MCF 10A (cell line): ENCODE results near the gene RNF20. TPM values are rescaled to one million over a fixed set of nuclear protein-coding genes. Genes with fewer than 3 reads are reported as not detected.
"Not testable (repeated sequence)": the region's sequence is repeated elsewhere in the genome, so short reads cannot be mapped to it uniquely, and the experiment has no call there.

Source experiments
- BruUV-seq: library from RNA; stranded (reverse); fragments of 400-500 nt; replicated peaks from 2 replicates; lab custom pipeline; 2021; lab: Mats Ljungman, UMichigan
- CTCF ChIA-PET: fragments of 300-600 bp; sonication (Branson Sonifier 250); formaldehyde crosslinking; extraction: SDS; loops from one replicate; lab custom pipeline; 2021; ENCODE audit warnings: antibody characterized with exemption, inconsistent platforms; lab: Yijun Ruan, JAX
- POLR2A ChIA-PET: fragments of 300-600, 350-650 bp; sonication (Branson Sonifier 250); formaldehyde crosslinking; extraction: SDS; loops from one replicate; lab custom pipeline; 2020; ENCODE audit warnings: antibody characterized with exemption, inconsistent platforms; lab: Yijun Ruan, JAX
- DNase-seq: peaks from one replicate; pipeline ENCODE4 v3.0.0-alpha.2; 2018; ENCODE audit not compliant: unreplicated experiment
- H3K27ac Mint-ChIP-seq: one replicate; pipeline ENCODE4 v1.8.0; 2022; ENCODE audit warnings: mild to moderate bottlenecking, low read depth, mixed read lengths; ENCODE audit not compliant: unreplicated experiment
- H3K27me3 Mint-ChIP-seq: one replicate; pipeline ENCODE4 v1.8.0; 2022; ENCODE audit warnings: mixed read lengths; ENCODE audit not compliant: insufficient read depth, unreplicated experiment
- H3K36me3 Mint-ChIP-seq: one replicate; pipeline ENCODE4 v1.8.0; 2022; ENCODE audit warnings: mild to moderate bottlenecking, moderate library complexity, mixed read lengths; ENCODE audit not compliant: insufficient read depth, unreplicated experiment
- H3K4me1 Mint-ChIP-seq: one replicate; pipeline ENCODE4 v1.8.0; 2022; ENCODE audit warnings: mixed read lengths; ENCODE audit not compliant: insufficient read depth, unreplicated experiment
- H3K4me3 Mint-ChIP-seq: one replicate; pipeline ENCODE4 v1.8.0; 2022; ENCODE audit warnings: mild to moderate bottlenecking, moderate library complexity, mixed read lengths; ENCODE audit not compliant: unreplicated experiment
- H3K9me3 Mint-ChIP-seq: one replicate; pipeline ENCODE4 v1.8.0; 2022; ENCODE audit warnings: mixed read lengths; ENCODE audit not compliant: unreplicated experiment
- intact Hi-C: fragments of 100-400 bp; cut with micrococcal nuclease; formaldehyde crosslinking; loops from 2 replicates; pipeline ENCODE4 v1.14.1; 2022
- total RNA-seq: library from RNA; stranded (reverse); gene quantifications from 2 replicates; pipeline ENCODE4 v1.2.3, GENCODE V29; 2022
- TF ChIP-seq, protein P1 (sequence below): fragments of 200-600 bp; IDR thresholded peaks from one replicate; pipeline ENCODE4 v1.8.0; 2022; ENCODE audit warnings: antibody characterized with exemption, mild to moderate bottlenecking; ENCODE audit not compliant: unreplicated experiment

RNF20 gene
- total RNA-seq, 1 experiment from 2014 or later: 41.6 TPM

DNA sequence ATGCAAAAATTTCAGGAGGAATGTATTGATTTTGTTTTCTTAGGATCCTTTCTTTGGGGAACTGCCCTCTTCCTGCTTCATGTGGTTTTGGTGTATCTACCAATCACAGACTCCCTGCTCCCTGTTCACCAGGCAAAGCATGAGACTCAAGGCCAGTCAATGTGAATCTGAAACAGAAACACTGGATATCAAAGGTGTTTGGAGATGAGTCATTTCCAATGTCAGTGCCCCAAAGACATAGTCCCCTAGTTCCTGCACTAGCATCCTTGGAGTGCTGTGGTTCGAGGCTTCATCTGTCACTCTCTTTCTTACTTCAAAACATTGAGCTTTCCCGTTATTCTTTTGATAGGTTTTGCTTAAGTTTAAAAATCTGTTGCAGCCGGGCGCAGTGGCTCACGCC, 53.0 kb downstream of the RNF20 start:
- Mint-ChIP-seq H3K9me3 (no peaks in the 10 kb centered on the region), H3K36me3 (no peaks in the 10 kb centered on the region), H3K4me3 (no peak overlapping the region), H3K27me3 (no peaks in the 10 kb centered on the region), H3K4me1 (no peaks in the 10 kb centered on the region), H3K27ac (no peak overlapping the region)
- TF ChIP-seq, protein P1, sequence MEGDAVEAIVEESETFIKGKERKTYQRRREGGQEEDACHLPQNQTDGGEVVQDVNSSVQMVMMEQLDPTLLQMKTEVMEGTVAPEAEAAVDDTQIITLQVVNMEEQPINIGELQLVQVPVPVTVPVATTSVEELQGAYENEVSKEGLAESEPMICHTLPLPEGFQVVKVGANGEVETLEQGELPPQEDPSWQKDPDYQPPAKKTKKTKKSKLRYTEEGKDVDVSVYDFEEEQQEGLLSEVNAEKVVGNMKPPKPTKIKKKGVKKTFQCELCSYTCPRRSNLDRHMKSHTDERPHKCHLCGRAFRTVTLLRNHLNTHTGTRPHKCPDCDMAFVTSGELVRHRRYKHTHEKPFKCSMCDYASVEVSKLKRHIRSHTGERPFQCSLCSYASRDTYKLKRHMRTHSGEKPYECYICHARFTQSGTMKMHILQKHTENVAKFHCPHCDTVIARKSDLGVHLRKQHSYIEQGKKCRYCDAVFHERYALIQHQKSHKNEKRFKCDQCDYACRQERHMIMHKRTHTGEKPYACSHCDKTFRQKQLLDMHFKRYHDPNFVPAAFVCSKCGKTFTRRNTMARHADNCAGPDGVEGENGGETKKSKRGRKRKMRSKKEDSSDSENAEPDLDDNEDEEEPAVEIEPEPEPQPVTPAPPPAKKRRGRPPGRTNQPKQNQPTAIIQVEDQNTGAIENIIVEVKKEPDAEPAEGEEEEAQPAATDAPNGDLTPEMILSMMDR: no peak
- intact Hi-C loops: no loop called here
- CTCF ChIA-PET: interaction anchor here (0.5 to 1.5 kb wide), 2 partner anchors 14 to 69 kb away, joined by 3 to 5 read pairs; no protein-coding TSS in a partner anchor
- no TSS peak for BruUV-seq
- POLR2A ChIA-PET: no interaction called here
- no peak for DNase-seq

DNA sequence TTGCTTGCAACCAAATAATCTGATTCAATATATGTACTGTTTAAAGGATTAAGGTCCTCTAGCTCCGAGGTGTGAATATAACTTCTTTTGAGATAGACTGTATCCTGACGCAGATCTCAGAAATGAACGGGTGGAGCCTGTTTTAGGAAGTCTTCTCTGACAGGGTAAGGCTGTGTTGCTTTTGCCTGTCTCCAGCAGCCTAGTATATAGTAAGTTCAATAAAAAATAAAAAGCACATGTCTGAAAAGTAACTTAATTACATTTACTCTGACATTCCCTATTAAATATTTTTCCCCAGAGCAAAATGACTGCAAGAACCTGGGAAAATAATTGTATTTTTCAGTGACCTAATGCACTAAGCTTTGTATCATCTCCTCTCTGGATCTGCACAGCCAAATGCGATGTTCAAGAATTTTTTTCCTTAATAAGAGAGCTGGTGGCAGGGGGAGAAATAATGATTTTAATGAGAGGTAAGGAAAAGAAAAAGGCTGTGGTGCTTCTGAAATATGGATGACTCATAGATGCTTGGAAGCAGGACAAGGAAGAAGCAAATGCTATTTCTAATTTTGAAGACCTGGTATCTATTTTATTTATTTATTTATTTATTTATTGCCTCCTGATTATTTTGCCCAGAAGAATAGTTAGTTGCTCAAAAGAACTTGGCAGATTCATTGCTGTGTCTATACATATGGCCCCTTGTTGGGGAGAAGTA, 53.8 kb downstream of the RNF20 start:
- POLR2A ChIA-PET: interaction anchor here (0.7 kb wide), 2 partner anchors 40 to 107 kb away, joined by 3 read pairs; no protein-coding TSS in a partner anchor
- CTCF ChIA-PET: interaction anchor here (0.5 to 1.5 kb wide), 2 partner anchors 14 to 68 kb away, joined by 3 to 5 read pairs; no protein-coding TSS in a partner anchor
- BruUV-seq: no TSS peak

DNA sequence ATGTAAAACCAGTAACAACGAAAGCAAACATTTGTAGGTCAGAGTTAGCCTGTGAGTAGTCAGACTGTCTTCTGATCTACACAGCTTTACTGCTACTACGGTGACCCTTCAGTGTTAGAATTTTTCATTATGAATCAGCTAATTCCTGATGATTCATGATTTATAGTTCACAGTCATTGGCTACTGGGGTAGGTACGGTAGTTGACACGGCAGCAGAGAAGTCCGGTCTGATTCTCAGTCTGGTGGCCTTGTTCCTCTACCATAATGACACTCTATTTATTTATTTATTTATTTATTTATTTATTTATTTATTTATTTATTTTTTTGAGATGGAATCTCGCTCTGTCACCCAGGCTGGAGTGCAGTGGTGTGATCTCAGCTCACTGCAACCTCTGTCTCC, 56.4 kb downstream of the RNF20 start:
- H3K4me3 Mint-ChIP-seq, H3K9me3 Mint-ChIP-seq, H3K27ac Mint-ChIP-seq, H3K27me3 Mint-ChIP-seq, BruUV-seq, intact Hi-C loops, H3K4me1 Mint-ChIP-seq, POLR2A ChIA-PET, H3K36me3 Mint-ChIP-seq: not testable (repeated sequence)
- CTCF ChIA-PET: interaction anchor here (0.6 to 1.9 kb wide), 5 partner anchors 9 to 23 kb away, joined by 3 to 8 read pairs (median 3); no protein-coding TSS in a partner anchor
- peak; percentile 53 for DNase-seq

More for the DNA sequence above, 53.8 kb downstream of the RNF20 start:
- H3K9me3 Mint-ChIP-seq: no peaks in the 10 kb centered on the region
- H3K4me3 Mint-ChIP-seq: no peak overlapping the region
- H3K36me3 Mint-ChIP-seq: no peaks in the 10 kb centered on the region
- H3K4me1 Mint-ChIP-seq: no peaks in the 10 kb centered on the region
- intact Hi-C loops: no loop called here
- H3K27me3 Mint-ChIP-seq: no peaks in the 10 kb centered on the region
- H3K27ac Mint-ChIP-seq: no peak overlapping the region
- DNase-seq: peak; percentile 7
- TF ChIP-seq, protein P1: no peak

DNA sequence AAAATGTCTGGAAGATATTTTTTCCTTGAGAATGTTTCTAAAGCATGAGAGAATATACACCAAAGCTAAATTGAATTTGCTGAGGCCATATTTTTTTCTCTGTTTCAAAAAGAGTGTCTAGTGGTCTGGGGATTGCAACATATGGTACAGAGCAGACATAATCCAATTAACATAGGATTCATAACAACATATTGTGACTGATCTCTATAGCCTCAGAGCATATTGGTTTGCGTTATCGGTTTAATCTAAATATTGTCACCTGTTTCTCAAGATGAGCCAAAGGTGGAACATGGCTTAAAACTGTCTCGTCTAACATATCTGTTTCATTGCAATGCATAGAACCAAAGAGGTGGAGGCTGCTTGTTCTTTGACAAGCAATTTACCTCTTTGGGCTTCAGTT, 57.2 kb downstream of the RNF20 start:
- TF ChIP-seq, protein P1: no peak
- Mint-ChIP-seq H3K4me3 (no peak overlapping the region), H3K9me3 (no peaks in the 10 kb centered on the region), H3K27me3 (peaks cover 7% of the 10 kb centered on the region), H3K4me1 (no peaks in the 10 kb centered on the region), H3K27ac (no peak overlapping the region), H3K36me3 (no peaks in the 10 kb centered on the region)
- intact Hi-C loops: no loop called here
- POLR2A ChIA-PET: interaction anchor here (0.6 kb wide), 1 partner anchor 14 kb away, joined by 4 read pairs; no protein-coding TSS in a partner anchor
- CTCF ChIA-PET: interaction anchor here (1.9 kb wide), 1 partner anchor 11 kb away, joined by 8 read pairs; no protein-coding TSS in a partner anchor
- no peak for DNase-seq
- no TSS peak for BruUV-seq
